Measurements from ENCODE around the gene NNMT. TPM values are rescaled to one million over a fixed set of nuclear protein-coding genes. Genes with fewer than 3 reads are reported as not detected.

NNMT gene
- total RNA-seq, 1 experiment from 2014 or later, result not detected

GRCh38 chr11:114273890-114274635, 22.1 kb upstream of the NNMT start:
- no peak overlapping the region for H3K23ac ChIP-seq (ENCODE audit: insufficient read length, low read depth, low read length)
- no peak overlapping the region for H2BK120ac ChIP-seq (ENCODE audit: low read depth, low read length, poor library complexity, severe bottlenecking)
- Mint-ChIP-seq H3K27ac (no peak overlapping the region), H3K36me3 (ENCODE audit: insufficient read depth in 1 of 3, low read depth in 3 of 3) (no peaks in the 10 kb centered on the region), H3K4me1 (no peaks in the 10 kb centered on the region), H3K4me3 (no peak overlapping the region), H3K27me3 (ENCODE audit: low read depth) (peaks cover 50% of the 10 kb centered on the region), H3K9me3 (peaks cover 0 to 3% of the 10 kb centered on the region in 2 experiments; a peak in 1 of 5 replicates)
- no peak overlapping the region for H2BK5ac ChIP-seq (ENCODE audit: insufficient read length, low read length)
- no peaks in the 10 kb centered on the region for H3K79me1 ChIP-seq (ENCODE audit: insufficient read depth, low read depth, low read length, poor library complexity, severe bottlenecking)
- H4K20me1 ChIP-seq (ENCODE audit: control insufficient read depth, insufficient read depth, insufficient read length), result no peaks in the 10 kb centered on the region
- H2AK5ac ChIP-seq (ENCODE audit: insufficient read length, low read length), result no peak overlapping the region
- no peak overlapping the region for H2AFZ ChIP-seq (ENCODE audit: low read length)
- no peak overlapping the region for H3K9ac ChIP-seq (ENCODE audit: extremely low read depth, insufficient read length, low read length)
- WGBS (ENCODE audit: extremely low coverage, insufficient read length, low lambda C conversion rate), result no CpG with 5 or more reads among the region's 5 CpGs
- no peak overlapping the region for H2BK20ac ChIP-seq (ENCODE audit: low read depth, low read length, poor library complexity, severe bottlenecking)
- H2BK15ac ChIP-seq (ENCODE audit: low read depth, low read length), result no peak overlapping the region
- no peak overlapping the region for H4K5ac ChIP-seq (ENCODE audit: insufficient read length, low read depth, low read length)
- no peak overlapping the region for H3K27ac ChIP-seq (ENCODE audit: insufficient read length, low read depth, low read length)
- H4K8ac ChIP-seq (replicated peaks; ENCODE audit: insufficient read length, low read depth, low read length), result no peak overlapping the region
- no peaks in the 10 kb centered on the region for H3K79me2 ChIP-seq (ENCODE audit: insufficient read depth, low read length)
- H3K9me3 ChIP-seq (ENCODE audit: control insufficient read depth, low read depth, low read length), result no peaks in the 10 kb centered on the region
- no peak overlapping the region for H3T11ph ChIP-seq (ENCODE audit: low read length)
- no peak overlapping the region for H3K4ac ChIP-seq (ENCODE audit: low read depth, low read length)
- H3K56ac ChIP-seq (ENCODE audit: insufficient read length, low read depth, low read length), result no peak overlapping the region
- H4K91ac ChIP-seq (ENCODE audit: insufficient read length, low read depth, low read length), result no peak overlapping the region
- H3K4me1 ChIP-seq (ENCODE audit: insufficient read depth, low read length), result no peaks in the 10 kb centered on the region
- H3K23me2 ChIP-seq (ENCODE audit: insufficient read length, low read depth, low read length, poor library complexity, severe bottlenecking), result no peaks in the 10 kb centered on the region
- no peak overlapping the region for H3K4me2 ChIP-seq (ENCODE audit: insufficient read depth, insufficient read length, low read length)
- no peak overlapping the region for H3K14ac ChIP-seq (ENCODE audit: insufficient read depth, low read length)
- no peaks in the 10 kb centered on the region for H3K27me3 ChIP-seq (ENCODE audit: insufficient read depth, low read length)
- no peak overlapping the region for H2BK12ac ChIP-seq (ENCODE audit: insufficient read length, low read depth, low read length)
- DNase-seq, result no peak
- TF ChIP-seq, protein P1, sequence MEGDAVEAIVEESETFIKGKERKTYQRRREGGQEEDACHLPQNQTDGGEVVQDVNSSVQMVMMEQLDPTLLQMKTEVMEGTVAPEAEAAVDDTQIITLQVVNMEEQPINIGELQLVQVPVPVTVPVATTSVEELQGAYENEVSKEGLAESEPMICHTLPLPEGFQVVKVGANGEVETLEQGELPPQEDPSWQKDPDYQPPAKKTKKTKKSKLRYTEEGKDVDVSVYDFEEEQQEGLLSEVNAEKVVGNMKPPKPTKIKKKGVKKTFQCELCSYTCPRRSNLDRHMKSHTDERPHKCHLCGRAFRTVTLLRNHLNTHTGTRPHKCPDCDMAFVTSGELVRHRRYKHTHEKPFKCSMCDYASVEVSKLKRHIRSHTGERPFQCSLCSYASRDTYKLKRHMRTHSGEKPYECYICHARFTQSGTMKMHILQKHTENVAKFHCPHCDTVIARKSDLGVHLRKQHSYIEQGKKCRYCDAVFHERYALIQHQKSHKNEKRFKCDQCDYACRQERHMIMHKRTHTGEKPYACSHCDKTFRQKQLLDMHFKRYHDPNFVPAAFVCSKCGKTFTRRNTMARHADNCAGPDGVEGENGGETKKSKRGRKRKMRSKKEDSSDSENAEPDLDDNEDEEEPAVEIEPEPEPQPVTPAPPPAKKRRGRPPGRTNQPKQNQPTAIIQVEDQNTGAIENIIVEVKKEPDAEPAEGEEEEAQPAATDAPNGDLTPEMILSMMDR (conservative IDR thresholded peaks at IDR 0.05), result no peak
- H3K18ac ChIP-seq (ENCODE audit: insufficient read length, low read depth, low read length), result no peak overlapping the region
